ENCODE data around the gene IRF2BPL. TPM values are rescaled to one million over a fixed set of nuclear protein-coding genes. Genes with fewer than 3 reads are reported as not detected.

The IRF2BPL gene
- total and polyA plus RNA-seq, 9 of the 15 experiments (the other 6 are each of a cell fraction or from before 2014, with no cell fraction given): 0.52 to 21.6 (median 2.5) TPM

DNA sequence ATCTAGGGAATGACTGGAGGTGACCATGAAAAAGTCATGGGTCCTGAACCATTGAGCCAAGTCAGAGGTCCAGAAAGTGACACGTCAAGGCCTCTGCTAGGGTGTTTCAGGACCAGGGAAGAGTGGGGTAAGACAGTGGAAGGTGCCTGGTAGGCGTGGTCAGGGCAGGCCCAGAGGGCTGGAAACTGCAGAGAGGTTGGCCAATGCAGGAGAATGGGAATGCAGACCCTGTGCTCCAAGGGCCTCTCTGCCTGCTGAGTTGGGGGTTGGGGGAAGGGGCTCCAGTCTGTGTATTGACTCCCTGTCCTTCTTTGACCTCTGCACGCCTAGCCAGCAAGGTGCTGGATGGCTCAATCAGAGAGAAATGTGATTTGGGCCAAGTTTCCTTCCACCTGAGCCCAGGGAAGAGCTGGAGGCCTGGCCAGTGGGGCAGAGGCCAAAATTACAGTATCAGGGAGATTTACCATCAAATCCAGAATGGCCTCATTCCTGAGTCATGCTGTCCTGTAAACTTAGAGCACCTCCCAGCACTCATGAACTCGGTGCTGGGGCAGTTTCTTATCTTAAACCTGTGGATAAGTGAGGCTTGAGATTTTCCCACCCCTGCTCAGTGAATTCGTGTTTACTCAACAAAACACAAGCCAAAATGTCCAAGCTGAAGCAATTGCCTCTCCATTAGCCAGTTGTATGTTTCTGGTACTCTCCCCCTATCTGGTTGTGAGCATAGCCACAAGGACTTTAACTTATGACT lies 24.4 kb downstream of the IRF2BPL start:
- H3K4me2 ChIP-seq (ENCODE audit: insufficient read depth, low read length): no peak overlapping the region
- in situ Hi-C loops (cut with MboI): no loop called here
- TF ChIP-seq RCOR1 (IDR thresholded peaks at IDR 0.05; ENCODE audit: borderline replicate concordance in 1 of 2, low read depth in 2 of 2, low read length in 2 of 2): peak in 1 of 2 experiments; percentile 81; a peak in 2 of 4 replicates
- no peak for TF ChIP-seq ZBTB17 (CRISPR knock-in tag; IDR thresholded peaks at IDR 0.05)
- TF ChIP-seq, protein P1, sequence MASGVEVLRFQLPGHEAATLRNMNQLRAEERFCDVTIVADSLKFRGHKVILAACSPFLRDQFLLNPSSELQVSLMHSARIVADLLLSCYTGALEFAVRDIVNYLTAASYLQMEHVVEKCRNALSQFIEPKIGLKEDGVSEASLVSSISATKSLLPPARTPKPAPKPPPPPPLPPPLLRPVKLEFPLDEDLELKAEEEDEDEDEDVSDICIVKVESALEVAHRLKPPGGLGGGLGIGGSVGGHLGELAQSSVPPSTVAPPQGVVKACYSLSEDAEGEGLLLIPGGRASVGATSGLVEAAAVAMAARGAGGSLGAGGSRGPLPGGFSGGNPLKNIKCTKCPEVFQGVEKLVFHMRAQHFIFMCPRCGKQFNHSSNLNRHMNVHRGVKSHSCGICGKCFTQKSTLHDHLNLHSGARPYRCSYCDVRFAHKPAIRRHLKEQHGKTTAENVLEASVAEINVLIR (CRISPR knock-in tag; IDR thresholded peaks at IDR 0.05): no peak
- no peak for TF ChIP-seq ZNF586 (CRISPR knock-in tag; conservative IDR thresholded peaks at IDR 0.05)
- TF ChIP-seq NFE2 (IDR thresholded peaks at IDR 0.05; ENCODE audit: low read depth): peak; percentile 45; the same call in 1 of the 2 replicates
- no peak for TF ChIP-seq CREM (IDR thresholded peaks at IDR 0.05; ENCODE audit: low read depth)
- TF ChIP-seq ZNF75A (CRISPR knock-in tag; IDR thresholded peaks at IDR 0.05): 0 out of 2 replicates have a peak, but pooled peaks have one; percentile 43
- no peak for TF ChIP-seq ZBTB1 (CRISPR knock-in tag; IDR thresholded peaks at IDR 0.05; ENCODE audit: borderline replicate concordance, low read depth)
- TF ChIP-seq BMI1 (IDR thresholded peaks at IDR 0.05; ENCODE audit: low read length): no peak
- TF ChIP-seq JUND (IDR thresholded peaks at IDR 0.05; ENCODE audit: borderline replicate concordance, low read depth, low read length): no peak
- TF ChIP-seq JUND (tag; IDR thresholded peaks at IDR 0.05; ENCODE audit: borderline replicate concordance, low read depth, low read length): peak; percentile 49; the same call in 1 of the 3 replicates
- FAIRE-seq: no peak
- no TSS peak for BruUV-seq (replicated peaks)
- no peaks in the 10 kb centered on the region for H3K9me3 ChIP-seq (replicated peaks; ENCODE audit: control insufficient read depth, insufficient read depth, low read depth, low read length)
- DNase-seq (ENCODE audit: extremely low read depth in 1 of 4, low spot score in 3 of 4): no peak
- no peaks in the 10 kb centered on the region for H3K79me2 ChIP-seq (ENCODE audit: control insufficient read depth, insufficient read depth, low read length)
- ChIA-PET POLR2A (no interaction called here), CTCF (ENCODE audit: low intra/inter-chr PET ratio) (no interaction called here)
- H3K9me1 ChIP-seq (ENCODE audit: control insufficient read depth, insufficient read depth, low read length): peaks cover 3% of the 10 kb centered on the region
- H3K4me1 ChIP-seq (replicated peaks in 1 of 2; ENCODE audit: control insufficient read depth in 2 of 2, insufficient read depth in 2 of 2, low read length in 2 of 2): peaks cover 0 to 7% of the 10 kb centered on the region in 2 experiments; a peak in 2 of 5 replicates
- H3K36me3 ChIP-seq (ENCODE audit: control insufficient read depth, insufficient read depth, low read length): no peaks in the 10 kb centered on the region
- no peaks in the 10 kb centered on the region for H4K20me1 ChIP-seq (replicated peaks; ENCODE audit: control insufficient read depth, insufficient read depth, low read length)
- H3K27me3 ChIP-seq (ENCODE audit: control insufficient read depth in 2 of 2, insufficient read depth in 2 of 2, low read length in 2 of 2): no peaks in the 10 kb centered on the region; a peak in 1 of 5 replicates
- no peak overlapping the region for H3K27ac ChIP-seq (ENCODE audit: extremely low read depth, low read depth, low read length)
- ATAC-seq: peak; percentile 49
- intact Hi-C loops (cut with micrococcal nuclease): no loop called here
- H3K9ac ChIP-seq (ENCODE audit: insufficient read depth in 1 of 2, low read depth in 2 of 2, low read length in 2 of 2): peak overlapping the region in 1 of 2 experiments; percentile 48; a peak in 1 of 4 replicates
- H3K4me3 ChIP-seq: no peak overlapping the region
- no peak overlapping the region for H2AFZ ChIP-seq (ENCODE audit: low read depth, low read length)
- WGBS (ENCODE audit: insufficient coverage, low coverage, missing lambda C conversion rate): 23% methylated on average over 5 of the region's 5 CpGs

All from K562 (cell line).